GM21381 (cell line): ENCODE results near the gene SORCS2.

Experiments used
- ATAC-seq: cut with Tn5 transposase; IDR thresholded peaks from one replicate; pipeline ENCODE4 v1.9.1; 2021; ENCODE audit warnings: mild to moderate bottlenecking, moderate library complexity; ENCODE audit not compliant: unreplicated experiment

Gene SORCS2

GRCh38 chr4:7384003-7384928, 191.9 kb downstream of the SORCS2 start:
- no peak for ATAC-seq

DNA sequence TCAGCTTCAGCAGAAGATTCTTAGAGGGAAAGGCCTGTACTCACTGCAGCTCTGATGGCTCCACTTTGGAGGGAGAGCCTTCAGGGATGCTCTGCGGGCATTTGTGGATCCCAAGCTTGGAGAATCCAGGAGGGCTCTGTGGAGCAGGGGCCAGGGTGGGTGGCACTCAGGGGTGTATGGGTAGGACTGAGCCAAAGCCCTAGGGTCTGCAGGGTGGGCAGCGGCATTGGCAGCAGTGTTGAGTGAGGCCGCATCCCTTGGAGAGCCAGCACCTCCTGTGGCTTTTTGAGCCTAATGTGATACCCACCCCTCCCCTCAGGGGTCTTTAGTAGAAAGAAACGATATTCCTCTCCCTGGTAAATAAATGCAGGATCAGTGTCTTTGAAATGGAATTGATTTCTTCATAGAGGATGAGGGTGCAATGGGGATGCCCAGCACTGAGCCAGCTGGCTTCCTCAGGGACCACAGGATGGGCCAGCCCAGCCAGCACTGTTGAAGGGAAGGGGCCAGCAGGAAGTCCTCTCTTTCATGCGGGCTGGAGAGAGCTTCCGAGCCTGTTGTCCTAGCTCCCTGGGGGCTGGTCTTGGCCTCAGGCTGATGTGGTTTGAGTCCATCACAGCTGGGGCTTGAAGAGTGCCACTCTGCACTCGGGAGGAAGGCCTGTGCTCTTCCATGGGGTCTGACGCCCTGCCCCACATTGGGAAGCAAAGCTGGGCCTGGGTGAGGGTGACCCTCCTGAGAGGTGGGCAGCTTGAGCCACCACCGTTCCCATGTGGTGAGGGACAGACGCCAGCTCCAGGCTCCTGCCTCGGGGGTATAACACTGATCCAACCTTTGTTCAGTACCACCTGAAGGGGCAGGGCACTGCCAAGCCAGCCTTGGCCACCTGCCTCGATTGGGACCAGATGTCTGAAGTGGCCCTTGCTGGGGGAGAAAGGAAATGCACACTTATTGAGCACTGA, 192.9 kb downstream of the SORCS2 start:
- ATAC-seq = no peak

DNA sequence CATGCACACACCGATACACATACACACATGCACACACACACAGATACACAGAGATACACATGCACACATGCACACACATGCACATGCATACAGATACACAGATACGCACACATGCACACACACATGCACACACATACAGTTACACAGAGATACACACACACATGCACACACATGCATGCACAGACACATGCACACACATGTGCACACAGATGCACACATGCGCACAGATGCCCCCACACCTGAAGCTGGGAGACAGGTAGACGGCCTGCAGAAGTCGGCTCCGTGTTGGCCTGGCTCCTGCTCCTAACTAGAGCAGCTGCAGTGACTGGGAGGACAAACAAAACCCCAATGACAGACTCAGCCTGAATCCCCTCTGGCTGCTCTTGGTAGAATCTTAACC, 195.6 kb downstream of the SORCS2 start:
- no peak for ATAC-seq

- no peak for ATAC-seq
Observed at GRCh38 chr4:7388627-7389026, 196.3 kb downstream of the SORCS2 start.

- ATAC-seq = no peak
Observed at GRCh38 chr4:7389101-7389701, 196.9 kb downstream of the SORCS2 start.

DNA sequence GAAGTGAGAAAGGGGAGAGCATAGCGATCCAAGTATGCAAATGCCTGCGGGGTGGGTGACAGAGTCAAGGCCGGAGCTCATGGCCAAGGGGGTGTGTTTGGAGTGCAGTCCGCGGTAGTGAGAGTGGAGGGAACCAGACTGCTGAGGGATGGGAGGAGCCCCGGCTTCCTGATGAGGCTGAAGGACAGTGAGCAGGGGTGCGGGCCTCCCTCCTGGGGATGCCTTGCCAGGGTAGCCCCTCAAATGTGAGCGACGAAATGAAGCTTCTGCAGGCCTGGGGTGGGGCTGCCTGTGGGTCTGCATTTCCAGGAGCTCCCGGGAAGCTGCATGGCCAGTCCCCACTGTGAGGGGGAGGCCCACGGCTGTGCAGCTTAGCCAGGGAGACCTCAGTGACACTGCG, 197.4 kb downstream of the SORCS2 start:
- no peak for ATAC-seq

- no peak for ATAC-seq
Observed at GRCh38 chr4:7390336-7390735, 198.0 kb downstream of the SORCS2 start.

- no peak for ATAC-seq
Observed at GRCh38 chr4:7390906-7391636, 198.7 kb downstream of the SORCS2 start.

GRCh38 chr4:7391637-7392437, 199.5 kb downstream of the SORCS2 start:
- ATAC-seq = no peak

DNA sequence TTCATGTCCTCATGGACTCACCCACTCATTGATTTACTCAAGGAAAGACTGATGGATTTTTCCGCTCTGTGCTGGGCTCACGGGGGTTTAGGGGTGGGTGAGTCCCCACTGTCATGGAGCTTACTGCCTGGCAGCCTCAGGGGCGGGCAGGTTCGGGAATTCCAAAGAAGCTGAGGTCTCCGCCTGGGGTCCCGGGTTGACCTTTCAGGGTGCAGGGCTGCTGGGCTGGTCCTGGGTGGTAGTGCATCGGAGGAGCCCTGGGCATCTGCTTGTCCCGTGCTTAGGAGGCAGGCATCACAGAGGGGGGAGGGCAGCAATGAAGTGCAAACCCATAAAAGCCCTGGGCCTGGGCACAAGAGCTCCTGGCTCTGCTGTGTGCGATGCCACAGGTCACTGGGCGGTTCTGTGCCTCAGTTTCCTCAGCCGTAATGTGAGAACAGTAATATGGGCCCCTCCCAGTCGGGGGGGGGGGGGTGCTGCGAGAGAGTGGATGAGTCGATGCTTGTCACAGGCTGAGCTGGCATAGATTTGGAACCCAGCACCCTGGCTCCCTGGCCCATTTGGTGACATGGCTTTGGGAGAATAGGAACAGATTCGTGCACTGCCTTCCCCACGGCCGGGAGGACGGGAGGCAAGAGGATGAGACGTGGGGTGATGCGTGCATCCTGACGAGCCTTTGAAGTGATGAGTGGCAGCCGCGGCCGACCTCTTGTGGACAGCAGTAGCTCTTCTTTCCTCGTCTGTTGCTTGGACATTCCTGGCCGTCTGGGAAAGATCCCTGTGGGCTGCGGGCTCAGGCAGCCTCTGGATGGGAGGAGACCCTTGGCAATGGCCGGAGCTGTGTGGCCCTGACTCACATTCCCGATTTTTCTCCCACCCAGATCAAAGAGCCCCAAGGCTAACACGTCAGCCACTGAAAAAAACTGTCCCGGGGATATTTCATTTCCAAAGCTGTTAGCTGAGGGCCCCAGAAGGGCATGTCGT, 200.4 kb downstream of the SORCS2 start:
- no peak for ATAC-seq

- no peak for ATAC-seq
Observed at GRCh38 chr4:7393601-7394575, 201.6 kb downstream of the SORCS2 start.

DNA sequence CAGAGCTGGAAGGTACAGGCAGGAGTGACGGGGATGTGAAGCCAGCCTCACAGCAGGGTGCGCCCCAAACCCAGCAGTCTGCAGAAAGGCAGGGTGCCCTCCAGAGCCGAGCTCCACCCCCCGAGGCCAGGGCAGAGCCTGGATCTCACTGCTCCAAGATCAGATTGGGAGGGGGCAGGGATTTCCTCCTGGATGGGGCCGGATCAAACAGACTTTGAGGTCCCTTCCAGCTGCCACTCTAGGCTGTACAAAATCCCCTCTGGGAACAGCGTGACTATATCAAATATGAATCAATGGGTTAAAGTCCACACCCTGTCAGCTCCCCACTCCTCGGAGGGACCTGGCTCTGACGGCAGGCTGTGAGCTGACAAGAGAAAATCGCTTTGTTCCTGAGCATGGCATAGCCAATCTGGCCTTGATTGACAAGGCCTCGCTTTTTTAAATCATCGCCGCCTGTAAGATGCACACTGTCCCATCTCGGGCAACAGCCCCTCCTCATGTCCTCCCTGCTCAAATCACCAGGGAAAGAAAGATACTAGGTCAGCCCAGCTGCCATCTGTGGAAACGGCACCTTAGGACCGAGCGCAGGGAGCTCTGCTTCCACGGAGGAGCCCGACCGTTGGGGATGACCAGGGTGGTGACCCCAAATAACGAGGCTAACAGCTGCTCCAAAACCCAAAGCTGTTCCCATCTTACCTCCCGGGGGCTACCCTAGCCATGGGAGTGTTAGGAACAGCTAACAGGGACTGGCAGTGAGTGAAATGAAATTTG, 202.5 kb downstream of the SORCS2 start:
- no peak for ATAC-seq

- ATAC-seq = no peak
Observed at GRCh38 chr4:7395645-7396044, 203.3 kb downstream of the SORCS2 start.

DNA sequence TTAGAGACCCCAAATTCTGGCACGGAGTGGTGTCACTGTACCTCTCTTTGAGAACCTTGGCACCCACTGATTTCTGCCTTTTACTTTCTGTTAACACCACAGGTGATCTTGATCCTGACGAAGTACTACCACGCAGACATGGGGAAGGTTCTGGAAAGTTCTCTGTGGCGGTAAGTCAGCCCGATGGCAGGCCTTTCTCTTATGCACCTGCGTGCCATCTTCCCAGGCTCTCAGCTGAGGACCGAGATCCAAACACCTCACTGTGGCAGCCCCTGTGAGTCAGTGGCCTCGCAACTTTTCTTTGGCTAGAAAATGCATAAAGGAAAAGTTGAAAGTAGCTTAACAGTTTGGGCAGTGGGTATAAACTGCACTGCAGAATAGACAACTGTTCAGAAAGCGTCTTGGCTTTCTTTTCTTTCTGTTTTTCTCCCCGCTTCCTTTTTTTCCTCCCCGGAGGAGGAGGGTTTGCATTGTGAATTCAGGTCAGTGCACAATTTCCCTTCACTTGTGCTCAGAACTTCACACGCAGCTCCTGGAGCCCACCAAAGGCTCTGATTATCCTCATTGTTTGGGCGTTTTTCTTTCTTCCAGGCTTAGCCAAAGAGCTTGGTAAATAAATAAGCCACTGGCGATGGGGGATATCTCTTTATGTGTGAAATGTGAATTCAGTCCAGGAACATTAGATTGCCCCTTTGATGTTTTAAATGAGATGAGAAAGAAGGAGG, 204.0 kb downstream of the SORCS2 start:
- ATAC-seq = no peak

- ATAC-seq = no peak
Observed at GRCh38 chr4:7397206-7398103, 205.1 kb downstream of the SORCS2 start.
